B cell (primary cell): ENCODE results near the gene BABAM2. TPM values are rescaled to one million over a fixed set of nuclear protein-coding genes. Genes with fewer than 3 reads are reported as not detected.

Experiments used
- ATAC-seq: fragments of 200-7000 bp; cut with Tn5 transposase; one replicate; pipeline ENCODE4 v1.10.0; 2021; ENCODE audit warnings: low read depth, mild to moderate bottlenecking, moderate number of reproducible peaks, moderate library complexity
- CTCF ChIA-PET: fragments of 350-600 bp; sonication (Branson Sonifier 250); formaldehyde crosslinking; loops from one replicate; lab custom pipeline; 2021; ENCODE audit warnings: antibody characterized with exemption, inconsistent platforms; lab: Charles Lee
- POLR2A ChIA-PET: fragments of 350-600 bp; sonication (Branson Sonifier 250); formaldehyde crosslinking; loops from one replicate; lab custom pipeline; 2021; ENCODE audit warnings: antibody characterized with exemption; lab: Charles Lee
- DNase-seq: peaks from one replicate; pipeline ENCODE4 v3.0.0; 2013
- H2AFZ ChIP-seq: 2 replicates; pipeline ENCODE4 v1.6.1; 2012; ENCODE audit warnings: mild to moderate bottlenecking, low read depth, low read length; ENCODE audit not compliant: insufficient read depth, poor library complexity, severe bottlenecking
- H3K27ac ChIP-seq, 2 donors: 1 replicate in 1 of 2; 2 replicates in 1 of 2; pipeline ENCODE4 v1.5.1; 2012 to 2013; ENCODE audit warnings: low read length in 2 of 2, mild to moderate bottlenecking in 2 of 2, moderate library complexity in 1 of 2
- H3K27me3 ChIP-seq, 4 experiments: fragments of 200-600 bp in 1 of 4; sonication (generic) in 1 of 4; replicated peaks in 1 of 4; 1 replicate in 2 of 4; 2 replicates in 2 of 4; pipeline versions ENCODE4 v1.6.1 to v1.7.0; 2013 to 2016; ENCODE audit warnings: low read length in 3 of 4, mild to moderate bottlenecking in 2 of 4, mixed read lengths in 1 of 4, moderate library complexity in 1 of 4; ENCODE audit not compliant: insufficient read depth in 4 of 4, control insufficient read depth in 3 of 4; ENCODE audit errors: control extremely low read depth in 1 of 4
- H3K36me3 ChIP-seq, 2 experiments: replicated peaks in 1 of 2; 1 replicate in 1 of 2; 2 replicates in 1 of 2; pipeline versions ENCODE4 v1.6.1 to v1.7.1; 2013; ENCODE audit warnings: low read length in 1 of 2; ENCODE audit not compliant: insufficient read depth in 2 of 2, control insufficient read depth in 1 of 2; ENCODE audit errors: control extremely low read depth in 1 of 2, extremely low read depth in 1 of 2
- H3K4me1 ChIP-seq, 2 donors: fragments of 200-600 bp in 1 of 2; sonication (generic) in 1 of 2; 1 replicate in 1 of 2; 2 replicates in 1 of 2; pipeline versions ENCODE4 v1.5.1 to v1.6.1; 2013 to 2017; ENCODE audit warnings: low read length in 2 of 2; ENCODE audit not compliant: control insufficient read depth in 2 of 2, insufficient read depth in 2 of 2
- H3K4me2 ChIP-seq: replicated peaks from 2 replicates; pipeline ENCODE3; 2012; ENCODE audit warnings: mild to moderate bottlenecking, low read depth, low read length; ENCODE audit not compliant: poor library complexity, severe bottlenecking
- H3K4me3 ChIP-seq, 5 experiments: fragments of 200-600 bp in 1 of 5; sonication (generic) in 1 of 5; 1 replicate in 3 of 5; 2 replicates in 2 of 5; pipeline versions ENCODE4 v1.5.1 to v1.7.0; 2011 to 2016; ENCODE audit warnings: low read length in 4 of 5, mild to moderate bottlenecking in 4 of 5, low read depth in 2 of 5, control low read depth in 1 of 5, moderate library complexity in 1 of 5; ENCODE audit not compliant: insufficient read depth in 1 of 5; ENCODE audit errors: control extremely low read depth in 1 of 5, extremely low read depth in 1 of 5
- H3K79me2 ChIP-seq: fragments of 200-600 bp; sonication (generic); one replicate; pipeline ENCODE4 v1.6.0; 2016; ENCODE audit warnings: low read length; ENCODE audit not compliant: control insufficient read depth, insufficient read depth
- H3K9ac ChIP-seq: fragments of 200-600 bp; sonication (generic); 2 replicates; pipeline ENCODE4 v1.6.1; 2017; ENCODE audit warnings: mild to moderate bottlenecking, low read length, moderate library complexity
- H3K9me3 ChIP-seq, 3 donors: one replicate each; pipeline versions ENCODE4 v1.6.1 to v1.7.1; 2013; ENCODE audit warnings: low read length in 2 of 3; ENCODE audit not compliant: control insufficient read depth in 2 of 3, insufficient read depth in 1 of 3; ENCODE audit errors: control extremely low read depth in 1 of 3
- H4K20me1 ChIP-seq: 2 replicates; pipeline ENCODE4 v1.6.0; 2012; ENCODE audit warnings: mild to moderate bottlenecking, low read length; ENCODE audit not compliant: insufficient read depth, control insufficient read depth, poor library complexity, severe bottlenecking
- H3K27ac Mint-ChIP-seq: one replicate; pipeline ENCODE4 v1.8.0; 2021; ENCODE audit warnings: mixed read lengths
- H3K27me3 Mint-ChIP-seq: one replicate; pipeline ENCODE4 v1.8.0; 2021; ENCODE audit warnings: mixed read lengths
- H3K4me1 Mint-ChIP-seq: one replicate; pipeline ENCODE4 v1.8.0; 2021; ENCODE audit warnings: mixed read lengths
- H3K4me3 Mint-ChIP-seq: one replicate; pipeline ENCODE4 v1.8.0; 2021; ENCODE audit warnings: mixed read lengths
- H3K9me3 Mint-ChIP-seq: one replicate; pipeline ENCODE4 v1.8.0; 2022; ENCODE audit warnings: mixed read lengths; ENCODE audit not compliant: insufficient read depth
- EZH2 ChIP-seq: IDR thresholded peaks from 2 replicates; pipeline ENCODE4 v1.6.1; 2012; ENCODE audit warnings: borderline replicate concordance, low read depth, mild to moderate bottlenecking, moderate library complexity, low read length; ENCODE audit not compliant: insufficient read depth, poor library complexity, severe bottlenecking
- WGBS: methylation state at CpG from one replicate; pipeline ENCODE4 v1.1.5; 2013; ENCODE audit warnings: missing lambda C conversion rate; ENCODE audit not compliant: insufficient coverage; 5-methylcytosine and 5-hydroxymethylcytosine counted together
- intact Hi-C: fragments of 100-400 bp; cut with micrococcal nuclease; formaldehyde crosslinking; loops from one replicate; pipeline ENCODE4 v1.10.0; 2022
- polyA plus RNA-seq: library from polyadenylated mRNA; depleted of rRNA; stranded (reverse); fragments of >200 nt; gene quantifications from 2 replicates; pipeline ENCODE4 v1.2.3, GENCODE V29; 2012
- total RNA-seq, 2 donors: library from RNA; stranded (reverse); fragments of 120-200 nt in 1 of 2; gene quantifications; 1 replicate in 1 of 2; 2 replicates in 1 of 2; pipeline versions ENCODE4 v1.2.3 to v1.2.4, GENCODE V29; 2013 to 2022
- TF ChIP-seq, protein P1 (sequence below): fragments of 200-600 bp; IDR thresholded peaks from one replicate; pipeline ENCODE4 v1.8.0; 2022; ENCODE audit warnings: antibody characterized with exemption, mild to moderate bottlenecking

Gene BABAM2
- total and polyA plus RNA-seq, 2 donors (not counting 1 experiment from before 2014, with no cell fraction given) = 22.3 to 69.6 TPM

DNA sequence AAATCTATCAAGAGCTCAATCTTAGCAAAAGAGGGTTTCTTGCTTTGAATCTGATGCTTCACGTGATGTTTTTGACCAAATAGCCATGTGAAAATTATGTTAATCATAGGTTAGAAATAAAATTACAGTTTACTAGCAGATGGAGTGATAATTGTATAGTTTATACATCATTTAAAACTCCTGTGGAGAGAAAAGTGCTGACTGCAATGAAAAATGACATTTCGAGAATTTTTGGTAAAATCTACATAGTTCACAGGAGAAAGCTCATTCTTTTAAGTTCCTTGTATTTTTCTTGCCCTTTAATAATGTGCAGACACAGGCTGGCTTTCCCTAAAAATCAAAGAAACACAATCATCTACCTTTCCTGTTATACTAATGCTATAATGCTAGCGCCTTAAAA, 33.6 kb upstream of the BABAM2 start:
- Mint-ChIP-seq H3K9me3 (peaks cover 5% of the 10 kb centered on the region), H3K27ac (no peak overlapping the region), H3K4me3 (no peak overlapping the region), H3K4me1 (no peaks in the 10 kb centered on the region), H3K27me3 (peaks cover 3% of the 10 kb centered on the region)
- H3K36me3 ChIP-seq = no peaks in the 10 kb centered on the region
- no peak overlapping the region for H3K9ac ChIP-seq
- no peaks in the 10 kb centered on the region for H3K79me2 ChIP-seq
- WGBS = no CpG with 5 or more reads among the region's 3 CpGs
- H3K4me2 ChIP-seq = no peak overlapping the region
- H4K20me1 ChIP-seq = no peaks in the 10 kb centered on the region
- no peaks in the 10 kb centered on the region for H3K27me3 ChIP-seq
- H3K4me3 ChIP-seq = no peak overlapping the region
- TF ChIP-seq, protein P1, sequence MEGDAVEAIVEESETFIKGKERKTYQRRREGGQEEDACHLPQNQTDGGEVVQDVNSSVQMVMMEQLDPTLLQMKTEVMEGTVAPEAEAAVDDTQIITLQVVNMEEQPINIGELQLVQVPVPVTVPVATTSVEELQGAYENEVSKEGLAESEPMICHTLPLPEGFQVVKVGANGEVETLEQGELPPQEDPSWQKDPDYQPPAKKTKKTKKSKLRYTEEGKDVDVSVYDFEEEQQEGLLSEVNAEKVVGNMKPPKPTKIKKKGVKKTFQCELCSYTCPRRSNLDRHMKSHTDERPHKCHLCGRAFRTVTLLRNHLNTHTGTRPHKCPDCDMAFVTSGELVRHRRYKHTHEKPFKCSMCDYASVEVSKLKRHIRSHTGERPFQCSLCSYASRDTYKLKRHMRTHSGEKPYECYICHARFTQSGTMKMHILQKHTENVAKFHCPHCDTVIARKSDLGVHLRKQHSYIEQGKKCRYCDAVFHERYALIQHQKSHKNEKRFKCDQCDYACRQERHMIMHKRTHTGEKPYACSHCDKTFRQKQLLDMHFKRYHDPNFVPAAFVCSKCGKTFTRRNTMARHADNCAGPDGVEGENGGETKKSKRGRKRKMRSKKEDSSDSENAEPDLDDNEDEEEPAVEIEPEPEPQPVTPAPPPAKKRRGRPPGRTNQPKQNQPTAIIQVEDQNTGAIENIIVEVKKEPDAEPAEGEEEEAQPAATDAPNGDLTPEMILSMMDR = no peak
- TF ChIP-seq EZH2 = no peak
- no peak for DNase-seq
- no peak overlapping the region for H3K27ac ChIP-seq
- POLR2A ChIA-PET = no interaction called here
- no peaks in the 10 kb centered on the region for H3K4me1 ChIP-seq
- CTCF ChIA-PET = no interaction called here
- peaks cover 3 to 9% (median 6%) of the 10 kb centered on the region in 3 donors for H3K9me3 ChIP-seq
- intact Hi-C loops = no loop called here
- no peak for ATAC-seq
- no peak overlapping the region for H2AFZ ChIP-seq

DNA sequence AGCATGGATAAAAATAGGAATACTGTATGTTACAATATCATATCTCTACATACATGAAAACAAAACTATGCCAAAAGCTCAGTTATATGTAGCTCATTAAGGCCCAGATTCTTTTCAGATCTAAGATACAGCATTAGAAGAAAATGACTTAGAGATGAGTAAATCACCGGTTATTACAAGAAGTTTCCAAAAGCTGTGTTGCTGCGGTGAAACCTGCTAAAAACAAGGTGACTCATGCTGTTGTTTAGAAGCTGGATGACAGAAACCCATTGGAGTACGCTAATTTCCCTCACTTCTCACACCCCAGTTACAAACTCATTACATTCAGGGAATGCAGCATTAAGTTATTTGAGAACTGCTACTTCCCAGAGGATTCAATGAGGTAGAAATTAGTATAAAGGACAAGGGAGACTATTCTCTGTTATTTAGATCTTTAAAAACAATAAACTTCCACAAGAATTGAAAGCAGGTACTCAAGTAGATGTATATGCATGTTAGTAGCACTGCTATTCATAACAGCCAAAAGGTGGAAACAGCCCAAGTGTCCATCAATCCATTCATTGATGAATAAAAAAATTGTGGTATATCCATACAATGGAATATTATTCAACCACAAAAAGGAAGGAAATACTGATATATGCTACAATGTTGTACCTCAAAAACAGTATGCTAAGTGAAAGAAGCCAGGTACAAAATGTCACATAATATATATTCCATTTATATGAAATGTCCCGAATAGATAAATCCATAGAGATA, 32.9 kb upstream of the BABAM2 start:
- 100% methylated on average over 2 of the region's 4 CpGs for WGBS
- DNase-seq (no peak), ATAC-seq (no peak)
- peaks cover 5% of the 10 kb centered on the region for H3K9me3 Mint-ChIP-seq
- H3K27me3 ChIP-seq = no peaks in the 10 kb centered on the region
- no peak overlapping the region for H3K9ac ChIP-seq
- H3K9me3 ChIP-seq = peaks cover 3 to 9% (median 6%) of the 10 kb centered on the region in 3 donors
- H4K20me1 ChIP-seq = no peaks in the 10 kb centered on the region
- H3K4me3 Mint-ChIP-seq = no peak overlapping the region
- no peak overlapping the region for H3K27ac ChIP-seq
- H3K36me3 ChIP-seq = no peaks in the 10 kb centered on the region
- ChIA-PET POLR2A (no interaction called here), CTCF (no interaction called here)
- TF ChIP-seq, protein P1 = no peak
- no peak for TF ChIP-seq EZH2
- no peak overlapping the region for H3K4me2 ChIP-seq
- no peaks in the 10 kb centered on the region for H3K4me1 ChIP-seq
- H3K27ac Mint-ChIP-seq = no peak overlapping the region
- H3K27me3 Mint-ChIP-seq = peaks cover 7% of the 10 kb centered on the region
- no peak overlapping the region for H2AFZ ChIP-seq
- no peaks in the 10 kb centered on the region for H3K4me1 Mint-ChIP-seq
- H3K79me2 ChIP-seq = no peaks in the 10 kb centered on the region
- intact Hi-C loops = no loop called here
- no peak overlapping the region for H3K4me3 ChIP-seq
